ENCODE measurements around the gene ACTRT2. TPM values are rescaled to one million over a fixed set of nuclear protein-coding genes. Genes with fewer than 3 reads are reported as not detected.

Gene ACTRT2
- total RNA-seq, result not detected
- not detected for polyA plus RNA-seq
- long read RNA-seq, donor 1, result 0 reads
- long read RNA-seq, donor 2, result 0 reads
- long read RNA-seq, donor 3, result 0 reads

GRCh38 chr1:3021233-3021671 is at the start of gene ACTRT2:
TSS of gene ACTRT2 (plus strand) at chr1:3021467. CDS start at chr1:3021687, 220 bp downstream.
- no peak for TF ChIP-seq POLR2A (IDR thresholded peaks at IDR 0.05)
- no peak for TF ChIP-seq CTCF (IDR thresholded peaks at IDR 0.05)
- Histone ChIP-seq H3K4me1 (no peaks in the 10 kb centered on the region), H3K9me3 (no peaks in the 10 kb centered on the region), H3K36me3 (no peaks in the 10 kb centered on the region), H3K27me3 (peaks cover 0 to 5% (median 0%) of the 10 kb centered on the region in 9 donors), H3K27ac (no peak within 1 kb of the TSS), H3K4me3 (no peak within 1 kb of the TSS)
- intact Hi-C loops (cut with DNase I), result no loop called here
- DNase-seq (no peak), ATAC-seq (no peak)
- WGBS, 4 donors, result 52 to 63% (median 54%) methylated on average over 8 of the region's 8 CpGs

- 91 to 92% (median 92%) methylated on average over 2 to 9 of the region's 9 CpGs; no CpG with 5 or more reads in 1 of the 4 donors for WGBS, 4 donors
- TF ChIP-seq POLR2A (IDR thresholded peaks at IDR 0.05) (no peak), CTCF (IDR thresholded peaks at IDR 0.05) (no peak)
- intact Hi-C loops (cut with DNase I), result no loop called here
- H3K27me3 ChIP-seq, result peaks cover 0 to 10% (median 0%) of the 10 kb centered on the region in 9 donors
- H3K4me1 ChIP-seq, result no peaks in the 10 kb centered on the region
- no peak overlapping the region for H3K4me3 ChIP-seq
- DNase-seq, result peak in 2 of 5 donors; percentile 5 to 54
- ATAC-seq, result no peak
- H3K36me3 ChIP-seq, result no peaks in the 10 kb centered on the region
- H3K9me3 ChIP-seq, result no peaks in the 10 kb centered on the region
- no peak overlapping the region for H3K27ac ChIP-seq
Measured at GRCh38 chr1:2971609-2972008, 49.7 kb upstream of the ACTRT2 start.

DNA sequence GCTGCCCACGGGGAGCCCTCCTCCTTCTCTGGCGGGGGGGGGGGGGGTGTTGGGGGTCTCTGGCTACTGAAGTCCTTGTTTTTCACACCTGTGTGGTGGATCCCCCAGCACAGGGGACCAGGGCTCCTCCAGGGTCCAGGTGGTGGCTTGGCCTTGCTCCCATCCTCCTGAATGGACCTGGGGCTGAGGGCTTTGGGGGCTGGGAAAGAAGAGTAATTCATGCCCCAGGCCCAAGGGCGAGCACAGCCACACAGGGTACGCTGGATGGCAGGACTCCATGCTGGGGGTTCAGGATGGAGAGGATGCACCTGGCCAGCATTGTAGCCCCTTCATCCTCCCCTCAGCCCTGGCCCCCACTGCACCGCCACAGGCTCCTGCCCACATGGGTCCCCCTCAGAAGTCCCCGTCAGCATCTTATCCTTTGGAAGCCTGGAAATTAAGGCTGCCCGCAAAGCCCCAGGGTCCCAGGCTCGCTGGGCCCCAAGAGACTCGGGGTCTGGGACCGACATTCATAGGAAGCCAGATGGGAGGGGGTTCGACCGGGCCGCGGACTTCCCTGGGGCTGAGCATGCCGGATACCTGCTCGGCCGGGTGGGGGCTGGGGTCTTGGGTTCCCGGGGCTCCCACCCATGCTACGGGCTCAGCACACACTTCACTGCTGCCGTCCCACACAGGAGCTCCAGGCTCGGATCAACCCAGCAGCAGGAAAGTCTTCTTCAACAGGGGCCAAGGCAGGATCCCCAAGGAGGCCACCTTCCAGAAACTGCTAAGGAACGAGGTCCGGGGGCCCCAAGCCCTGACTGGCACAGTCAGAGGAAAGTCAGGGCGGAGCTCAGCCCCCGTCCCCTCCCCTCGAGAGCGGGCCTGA is 49.0 kb upstream of the ACTRT2 start:
- intact Hi-C loops (cut with DNase I), result no loop called here
- TF ChIP-seq CTCF (IDR thresholded peaks at IDR 0.05) (no peak), POLR2A (IDR thresholded peaks at IDR 0.05) (no peak)
- Histone ChIP-seq H3K27me3 (peaks cover 0 to 10% (median 0%) of the 10 kb centered on the region in 9 donors), H3K27ac (no peak overlapping the region), H3K4me1 (no peaks in the 10 kb centered on the region), H3K4me3 (no peak overlapping the region), H3K36me3 (no peaks in the 10 kb centered on the region), H3K9me3 (no peaks in the 10 kb centered on the region)
- DNase-seq, result peak in 2 of 5 donors; percentile 4 to 59
- 80 to 88% (median 85%) methylated on average over 15 to 27 of the region's 27 CpGs for WGBS, 4 donors
- no peak for ATAC-seq

DNA sequence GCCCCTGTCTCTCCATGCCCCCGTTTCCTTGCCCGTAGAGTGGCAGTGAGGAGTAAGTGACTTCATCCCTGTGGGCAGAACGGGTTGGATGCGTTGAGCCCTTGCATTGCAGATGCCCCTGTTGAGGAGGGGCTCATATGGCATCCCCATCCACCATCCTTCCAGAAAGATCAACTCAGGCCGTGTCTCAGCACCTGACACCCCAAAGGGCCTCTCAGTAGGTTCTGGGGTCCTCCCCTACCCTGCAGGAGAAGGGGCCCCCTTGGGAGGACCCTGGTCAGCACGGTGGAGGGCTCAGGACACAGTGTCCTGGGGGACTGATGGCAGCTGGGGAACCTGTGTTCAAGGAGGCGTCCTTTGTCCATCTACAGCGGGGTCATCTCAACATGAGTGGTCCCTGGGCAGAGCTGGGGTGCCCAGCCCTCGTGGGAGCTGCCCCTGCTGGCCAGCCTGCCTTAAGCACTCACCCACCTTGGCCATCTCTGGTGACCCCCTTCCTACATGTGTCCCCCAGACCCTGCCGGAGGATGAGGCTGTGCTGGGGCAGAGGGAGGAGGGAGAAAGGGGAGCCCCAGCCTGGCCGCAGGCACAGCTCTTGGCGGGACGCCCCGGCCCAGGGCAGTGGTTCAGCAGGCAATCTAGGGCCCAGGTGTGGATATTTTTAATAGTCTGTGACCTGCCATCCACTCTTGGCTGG is 48.2 kb upstream of the ACTRT2 start:
- Histone ChIP-seq H3K4me3 (no peak overlapping the region), H3K9me3 (no peaks in the 10 kb centered on the region), H3K27me3 (peaks cover 0 to 10% (median 0%) of the 10 kb centered on the region in 9 donors), H3K4me1 (no peaks in the 10 kb centered on the region), H3K36me3 (no peaks in the 10 kb centered on the region), H3K27ac (no peak overlapping the region)
- DNase-seq, result peak in 2 of 5 donors; percentile 4 to 55
- 71 to 78% (median 76%) methylated on average over 8 to 14 of the region's 14 CpGs for WGBS, 4 donors
- intact Hi-C loops (cut with DNase I), result no loop called here
- ATAC-seq, result no peak
- TF ChIP-seq POLR2A (IDR thresholded peaks at IDR 0.05) (no peak), CTCF (IDR thresholded peaks at IDR 0.05) (no peak)
